Body of pancreas (tissue), 4 donors: ENCODE results near the gene NECAB3.

ENCODE experiments used
- POLR2A ChIP-seq, 3 donors: fragments of 450-650 bp; IDR thresholded peaks; one replicate each; pipeline ENCODE4 v1.6.1; 2016; ENCODE audit warnings: antibody characterized with exemption in 3 of 3, mild to moderate bottlenecking in 2 of 3
- TF ChIP-seq, protein P1 (sequence below), 7 experiments: fragments of 450-650 bp in 4 of 7; fragments of 200-600 bp in 3 of 7; sonication (generic) in 3 of 7; IDR thresholded peaks; one replicate each; pipeline ENCODE4 v1.5.1; 2016 to 2019; ENCODE audit warnings: antibody characterized with exemption in 7 of 7

DNA sequence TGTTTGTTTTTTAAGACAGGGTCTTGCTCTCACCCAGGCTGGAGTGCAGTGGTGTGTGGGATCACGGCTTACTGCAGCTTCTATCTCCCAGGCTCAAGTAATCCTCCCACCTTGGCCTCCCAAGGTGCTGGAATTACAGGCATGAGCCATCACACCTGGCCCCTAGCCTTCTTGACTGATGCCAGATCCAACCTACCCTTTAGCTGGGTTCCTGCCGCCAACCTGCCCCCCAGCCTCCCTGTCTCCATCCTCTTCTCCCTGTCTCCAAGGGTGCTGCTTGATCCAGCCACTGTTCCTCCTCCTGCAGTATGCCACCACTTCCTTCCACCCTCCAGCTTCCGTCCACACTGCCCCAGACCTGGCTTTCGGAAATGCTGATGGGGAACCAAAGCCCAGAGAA is 15.3 kb downstream of the NECAB3 start:
- TF ChIP-seq, protein P1, sequence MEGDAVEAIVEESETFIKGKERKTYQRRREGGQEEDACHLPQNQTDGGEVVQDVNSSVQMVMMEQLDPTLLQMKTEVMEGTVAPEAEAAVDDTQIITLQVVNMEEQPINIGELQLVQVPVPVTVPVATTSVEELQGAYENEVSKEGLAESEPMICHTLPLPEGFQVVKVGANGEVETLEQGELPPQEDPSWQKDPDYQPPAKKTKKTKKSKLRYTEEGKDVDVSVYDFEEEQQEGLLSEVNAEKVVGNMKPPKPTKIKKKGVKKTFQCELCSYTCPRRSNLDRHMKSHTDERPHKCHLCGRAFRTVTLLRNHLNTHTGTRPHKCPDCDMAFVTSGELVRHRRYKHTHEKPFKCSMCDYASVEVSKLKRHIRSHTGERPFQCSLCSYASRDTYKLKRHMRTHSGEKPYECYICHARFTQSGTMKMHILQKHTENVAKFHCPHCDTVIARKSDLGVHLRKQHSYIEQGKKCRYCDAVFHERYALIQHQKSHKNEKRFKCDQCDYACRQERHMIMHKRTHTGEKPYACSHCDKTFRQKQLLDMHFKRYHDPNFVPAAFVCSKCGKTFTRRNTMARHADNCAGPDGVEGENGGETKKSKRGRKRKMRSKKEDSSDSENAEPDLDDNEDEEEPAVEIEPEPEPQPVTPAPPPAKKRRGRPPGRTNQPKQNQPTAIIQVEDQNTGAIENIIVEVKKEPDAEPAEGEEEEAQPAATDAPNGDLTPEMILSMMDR (IDR thresholded peaks at IDR 0.05): no peak
- no peak for TF ChIP-seq POLR2A (IDR thresholded peaks at IDR 0.05)
